Small intestine (tissue), 7 donors: Measurements from ENCODE around the gene LYRM9. TPM values are rescaled to one million over a fixed set of nuclear protein-coding genes. Genes with fewer than 3 reads are reported as not detected.
"Not testable (repeated sequence)": the region's sequence is repeated elsewhere in the genome, so short reads cannot be mapped to it uniquely, and the experiment has no call there.

Experiments
- DNase-seq, 2 donors: peaks; one replicate each; pipeline versions ENCODE4 v3.0.0 to v3.0.0-alpha.2; 2013
- FAIRE-seq: peaks from 2 replicates; lab custom pipeline; 2012; peaks lifted over from hg19 to GRCh38; lab: Jason Lieb, UNC
- H3K27ac ChIP-seq, 3 donors: one replicate each; pipeline ENCODE4 v1.5.1; 2013; ENCODE audit warnings: low read length in 2 of 3, mild to moderate bottlenecking in 2 of 3, control low read depth in 1 of 3, inconsistent platforms in 1 of 3, low read depth in 1 of 3, moderate library complexity in 1 of 3
- H3K27me3 ChIP-seq, 3 donors: one replicate each; pipeline ENCODE4 v1.6.1; 2013; ENCODE audit warnings: low read length in 3 of 3, inconsistent platforms in 1 of 3; ENCODE audit not compliant: control insufficient read depth in 3 of 3, insufficient read depth in 3 of 3
- H3K36me3 ChIP-seq, 3 donors: one replicate each; pipeline ENCODE4 v1.6.1; 2013; ENCODE audit warnings: low read length in 3 of 3, inconsistent platforms in 1 of 3, low read depth in 1 of 3, mild to moderate bottlenecking in 1 of 3, moderate library complexity in 1 of 3; ENCODE audit not compliant: control insufficient read depth in 3 of 3, insufficient read depth in 2 of 3
- H3K4me1 ChIP-seq, 3 donors: one replicate each; pipeline ENCODE4 v1.6.1; 2013; ENCODE audit warnings: low read length in 2 of 3, inconsistent platforms in 1 of 3, low read depth in 1 of 3, mild to moderate bottlenecking in 1 of 3, moderate library complexity in 1 of 3; ENCODE audit not compliant: control insufficient read depth in 3 of 3, insufficient read depth in 2 of 3
- H3K4me3 ChIP-seq, 3 donors: one replicate each; pipeline ENCODE4 v1.5.1; 2013; ENCODE audit warnings: low read length in 3 of 3, control low read depth in 1 of 3, inconsistent platforms in 1 of 3, low read depth in 1 of 3, mild to moderate bottlenecking in 1 of 3, moderate library complexity in 1 of 3
- H3K9me3 ChIP-seq, 2 donors: one replicate each; pipeline ENCODE4 v1.6.1; 2013; ENCODE audit warnings: low read depth in 1 of 2, low read length in 1 of 2; ENCODE audit not compliant: control insufficient read depth in 2 of 2, insufficient read depth in 1 of 2
- whole genome bisulfite sequencing, 3 donors: extraction: QIAGEN DNeasy Blood & Tissue Kit; methylation state at CpG; one replicate each; pipeline ENCODE4 v1.1.7; 2013; 5-methylcytosine and 5-hydroxymethylcytosine counted together
- polyA plus RNA-seq, 4 donors: library from polyadenylated mRNA; stranded (reverse) in 3 of 4; unstranded in 1 of 4; fragments of 200-250 nt in 3 of 4; fragments of 120-200 nt in 1 of 4; gene quantifications; one replicate each; pipeline versions ENCODE4 v1.2.1 to v1.2.3, GENCODE V29; 2013
- donor health status: healthy with polysubstance abuse.
- donor health status: control.
- donor health status: control.
- donor health status: Bipolar disorder and iron deficiency.
- donor health status: healthy.

Gene LYRM9
- polyA plus RNA-seq, 4 donors = 4.0 to 16.5 (median 9.4) TPM

DNA sequence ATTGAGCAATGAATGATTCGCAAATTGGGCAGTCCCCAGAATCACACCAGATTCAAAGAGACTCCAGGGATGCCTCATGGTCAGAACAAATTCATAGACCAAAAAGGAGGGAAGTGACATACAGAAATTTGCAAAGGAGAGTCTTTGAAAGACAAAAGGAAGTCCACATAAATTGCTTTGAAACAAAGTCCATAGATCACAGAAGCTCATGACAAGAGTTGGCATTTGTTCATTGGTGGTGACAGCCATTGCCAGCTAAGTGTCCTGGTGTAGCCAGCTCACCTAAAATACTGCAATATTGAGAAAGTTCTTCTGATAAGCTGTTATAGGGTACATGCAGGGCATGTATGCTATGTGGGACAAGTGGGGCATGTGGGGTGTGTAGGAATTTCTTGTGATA is 55.4 kb downstream of the LYRM9 start:
- not testable (repeated sequence) for H3K36me3 ChIP-seq, H3K9me3 ChIP-seq, H3K27ac ChIP-seq, H3K4me3 ChIP-seq, H3K27me3 ChIP-seq, FAIRE-seq, H3K4me1 ChIP-seq
- peak; percentile 45 to 79 for DNase-seq
- 91 to 97% (median 97%) methylated on average over 1 of the region's 1 CpG for WGBS, 3 donors

DNA sequence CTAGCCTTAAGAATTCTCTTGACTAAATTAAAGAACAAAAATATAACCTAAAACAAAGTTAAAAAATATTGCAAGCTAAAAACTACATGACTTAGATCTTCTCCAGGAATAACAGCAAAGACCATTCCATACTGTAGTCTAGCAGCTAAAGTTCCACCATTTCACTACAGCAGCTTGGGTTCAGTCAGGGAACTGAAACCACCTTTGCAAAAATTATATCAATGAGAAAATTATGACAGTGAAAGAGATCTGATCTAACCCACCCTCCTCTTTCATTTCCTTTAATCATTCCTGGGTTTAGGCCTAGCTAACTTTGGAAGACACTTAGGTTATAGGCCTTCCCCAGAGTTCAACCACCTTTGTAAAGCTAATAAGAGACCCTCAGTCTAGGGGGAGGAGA is 56.5 kb downstream of the LYRM9 start:
- Histone ChIP-seq H3K27me3 (no peaks in the 10 kb centered on the region), H3K27ac (no peak overlapping the region), H3K4me3 (no peak overlapping the region), H3K36me3 (no peaks in the 10 kb centered on the region), H3K4me1 (peaks cover 0 to 9% (median 0%) of the 10 kb centered on the region in 3 donors), H3K9me3 (peaks cover 0 to 5% of the 10 kb centered on the region in 2 donors)
- FAIRE-seq (no peak), DNase-seq (no peak)

DNA sequence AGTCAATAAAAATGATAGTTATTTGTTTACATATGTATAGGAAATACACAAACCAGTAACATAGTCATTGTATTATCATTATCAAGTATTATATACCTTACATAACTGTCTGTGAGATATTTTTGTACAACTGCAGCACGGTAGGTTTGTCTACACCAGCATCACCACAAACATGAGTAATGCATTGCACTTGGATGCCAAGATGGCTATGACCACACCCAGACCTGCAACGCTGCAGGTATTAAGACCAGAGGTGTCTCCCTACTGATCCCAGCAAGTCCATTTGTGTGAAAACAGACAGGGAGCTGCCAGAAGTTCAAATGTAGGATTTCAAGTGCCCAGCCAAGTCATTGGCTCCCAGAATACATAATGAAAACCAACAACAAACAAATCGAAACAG is 58.6 kb downstream of the LYRM9 start:
- no peaks in the 10 kb centered on the region for H3K36me3 ChIP-seq
- DNase-seq (no peak), FAIRE-seq (no peak)
- no peak overlapping the region for H3K4me3 ChIP-seq
- WGBS, 3 donors = 73 to 91% (median 77%) methylated on average over 3 of the region's 3 CpGs
- H3K27me3 ChIP-seq = no peaks in the 10 kb centered on the region
- peaks cover 0 to 7% (median 3%) of the 10 kb centered on the region in 3 donors for H3K4me1 ChIP-seq
- H3K9me3 ChIP-seq = peaks cover 0 to 5% of the 10 kb centered on the region in 2 donors
- H3K27ac ChIP-seq = no peak overlapping the region

DNA sequence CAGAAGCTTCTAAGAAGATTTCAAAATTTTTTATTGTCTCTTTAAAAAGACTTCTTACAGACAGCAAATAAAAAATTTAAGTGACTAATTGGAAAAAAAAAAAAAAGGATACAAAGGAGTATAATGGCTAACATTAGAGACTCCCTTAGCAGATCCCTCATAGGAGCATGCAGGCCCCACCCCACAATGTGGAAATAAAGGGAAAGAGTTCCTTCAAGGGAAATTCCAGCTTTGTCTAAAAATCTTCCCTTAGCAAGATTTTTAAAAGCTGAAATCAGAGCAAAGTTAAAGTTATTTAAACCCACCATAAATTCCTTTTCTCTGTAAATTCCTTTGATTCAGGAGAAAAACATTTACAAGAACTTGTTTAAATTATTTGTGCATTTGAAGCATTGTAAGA is 60.3 kb downstream of the LYRM9 start:
- H3K4me1 ChIP-seq = peaks cover 0 to 7% (median 3%) of the 10 kb centered on the region in 3 donors
- H3K27me3 ChIP-seq = no peaks in the 10 kb centered on the region
- H3K4me3 ChIP-seq = no peak overlapping the region
- H3K36me3 ChIP-seq = no peaks in the 10 kb centered on the region
- FAIRE-seq = no peak
- no peak overlapping the region for H3K27ac ChIP-seq
- DNase-seq = no peak
- peaks cover 0 to 5% of the 10 kb centered on the region in 2 donors for H3K9me3 ChIP-seq

DNA sequence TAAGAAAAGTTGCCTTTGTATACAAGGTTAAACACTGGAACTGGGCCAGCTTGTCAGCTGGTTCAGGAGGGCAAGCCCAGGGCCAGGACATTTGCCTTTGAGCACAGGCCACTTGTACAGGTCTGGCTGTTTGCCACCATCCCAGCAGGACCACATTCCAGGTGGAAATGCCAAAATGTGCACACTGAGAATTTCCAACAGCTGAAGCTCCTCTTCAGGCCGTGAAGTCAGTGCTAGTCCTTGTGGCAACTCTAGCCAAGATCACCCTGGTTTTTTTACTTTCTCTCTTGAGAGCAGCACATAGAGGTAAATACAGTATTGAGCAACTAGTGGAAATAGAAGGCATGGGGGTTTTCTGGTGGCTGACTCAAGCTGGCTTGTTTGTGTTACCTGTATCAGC is 63.3 kb downstream of the LYRM9 start:
- not testable (repeated sequence) for H3K4me1 ChIP-seq, H3K36me3 ChIP-seq, H3K9me3 ChIP-seq, FAIRE-seq, H3K27me3 ChIP-seq, H3K4me3 ChIP-seq
- peak overlapping the region in 1 of 3 donors; percentile 27 for H3K27ac ChIP-seq
- WGBS, 3 donors = 4 to 30% (median 11%) methylated on average over 1 of the region's 1 CpG
- peak in 1 of 2 donors; percentile 42 for DNase-seq

DNA sequence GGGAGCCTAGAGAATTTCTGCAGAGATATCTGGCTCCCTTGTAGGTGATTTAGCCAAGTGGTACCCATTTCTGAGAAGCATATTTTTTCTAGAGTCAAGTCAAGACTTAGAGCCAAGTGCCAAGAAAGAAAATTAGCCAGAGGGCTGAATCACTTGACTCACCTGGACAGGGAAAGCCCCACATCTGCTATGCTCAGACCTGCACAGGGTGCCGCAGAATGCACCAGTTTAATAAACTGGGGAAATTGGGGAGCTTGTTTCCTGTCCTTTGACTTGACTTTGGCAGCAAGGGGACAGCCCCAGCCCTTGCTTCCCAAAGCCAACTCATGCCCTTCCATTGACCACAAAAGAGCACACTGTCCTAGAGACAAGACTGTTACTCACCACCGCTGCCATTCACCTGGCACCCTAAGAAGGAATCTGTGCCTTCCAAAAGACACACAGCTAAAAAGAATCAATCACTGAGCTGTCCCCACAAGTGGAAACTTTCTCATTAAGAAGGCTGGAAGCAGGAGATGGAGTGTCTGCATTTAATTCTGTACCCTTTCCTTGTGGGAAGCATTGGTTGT is 63.9 kb downstream of the LYRM9 start:
- H3K4me1 ChIP-seq = peaks cover 0 to 17% (median 2%) of the 10 kb centered on the region in 3 donors
- H3K27ac ChIP-seq, H3K4me3 ChIP-seq, DNase-seq, H3K27me3 ChIP-seq, FAIRE-seq, H3K36me3 ChIP-seq, H3K9me3 ChIP-seq: not testable (repeated sequence)
- no CpG with 5 or more reads among the region's 2 CpGs for WGBS, 3 donors

Other genes with a start within 250 kb of the LYRM9 start
- gene NOS2, start 92.8 kb downstream of the LYRM9 start, polyA plus RNA-seq = 10 to 100 TPM in 1 of 4 donors, 1 to 10 TPM in 1, under 1 TPM in 2; 0.22 to 29.9 (median 0.93) TPM
- gene NLK, start 149.3 kb upstream of the LYRM9 start, polyA plus RNA-seq = 10 to 100 TPM in 2 of 4 donors, 1 to 10 TPM in 2; 7.0 to 13.3 (median 10.0) TPM